Kidney epithelial cell (primary cell): ENCODE results near the gene FAM200C. TPM values are rescaled to one million over a fixed set of nuclear protein-coding genes. Genes with fewer than 3 reads are reported as not detected.

Experiments
- DNase-seq: peaks from one replicate; pipeline ENCODE4 v3.0.0-alpha.2; 2010; ENCODE audit warnings: low read depth
- H3K27me3 ChIP-seq: 2 replicates; pipeline ENCODE4 v1.6.0; 2011; ENCODE audit warnings: low read length; ENCODE audit not compliant: control insufficient read depth, insufficient read depth
- H3K36me3 ChIP-seq: 2 replicates; pipeline ENCODE4 v1.5.1; 2011; ENCODE audit warnings: low read length; ENCODE audit not compliant: control insufficient read depth, insufficient read depth
- H3K4me3 ChIP-seq: 2 replicates; pipeline ENCODE4 v1.5.1; 2011; ENCODE audit warnings: low read depth, mild to moderate bottlenecking, control low read depth, low read length
- CTCF ChIP-seq: IDR thresholded peaks from 2 replicates; pipeline ENCODE4 v1.5.1; 2011; ENCODE audit warnings: mild to moderate bottlenecking, moderate library complexity, low read length, control low read depth, inconsistent platforms; ENCODE audit not compliant: insufficient read depth, poor library complexity, severe bottlenecking
- total RNA-seq: library from RNA; depleted of rRNA; stranded (reverse); fragments of >200 nt; gene quantifications from 2 replicates; pipeline ENCODE4 v1.2.3, GENCODE V29; 2015

Gene FAM200C
- total RNA-seq, 1 donor from 2014 or later = 1.9 TPM

GRCh38 chr5:160359242-160359641, 40.6 kb downstream of the FAM200C start:
- no peak for DNase-seq
- Histone ChIP-seq H3K27me3 (no peaks in the 10 kb centered on the region), H3K4me3 (no peak overlapping the region), H3K36me3 (no peaks in the 10 kb centered on the region)
- TF ChIP-seq CTCF = no peak

- TF ChIP-seq CTCF = no peak
- no peaks in the 10 kb centered on the region for H3K36me3 ChIP-seq
- no peak overlapping the region for H3K4me3 ChIP-seq
- H3K27me3 ChIP-seq = no peaks in the 10 kb centered on the region
- no peak for DNase-seq
Measured at GRCh38 chr5:160357861-160358411, 41.9 kb downstream of the FAM200C start.

GRCh38 chr5:160357394-160357793, 42.5 kb downstream of the FAM200C start:
- TF ChIP-seq CTCF = no peak
- no peaks in the 10 kb centered on the region for H3K36me3 ChIP-seq
- H3K27me3 ChIP-seq = no peaks in the 10 kb centered on the region
- no peak for DNase-seq
- no peak overlapping the region for H3K4me3 ChIP-seq

GRCh38 chr5:160356550-160357347, 43.1 kb downstream of the FAM200C start:
- Histone ChIP-seq H3K36me3 (no peaks in the 10 kb centered on the region), H3K4me3 (no peak overlapping the region), H3K27me3 (no peaks in the 10 kb centered on the region)
- no peak for DNase-seq
- no peak for TF ChIP-seq CTCF

- no peaks in the 10 kb centered on the region for H3K36me3 ChIP-seq
- TF ChIP-seq CTCF = no peak
- H3K27me3 ChIP-seq = no peaks in the 10 kb centered on the region
- no peak overlapping the region for H3K4me3 ChIP-seq
- no peak for DNase-seq
Measured at GRCh38 chr5:160354666-160355065, 45.2 kb downstream of the FAM200C start.
